Measurements from ENCODE around the gene GK. TPM values are rescaled to one million over a fixed set of nuclear protein-coding genes. Genes with fewer than 3 reads are reported as not detected.
A peak's percentile ranks its signal among the peaks of the same experiment; 100 is the strongest.
"Not testable (repeated sequence)": the region's sequence is repeated elsewhere in the genome, so short reads cannot be mapped to it uniquely, and the experiment has no call there.

Gene GK
- 8.1 TPM for polyA plus RNA-seq

DNA sequence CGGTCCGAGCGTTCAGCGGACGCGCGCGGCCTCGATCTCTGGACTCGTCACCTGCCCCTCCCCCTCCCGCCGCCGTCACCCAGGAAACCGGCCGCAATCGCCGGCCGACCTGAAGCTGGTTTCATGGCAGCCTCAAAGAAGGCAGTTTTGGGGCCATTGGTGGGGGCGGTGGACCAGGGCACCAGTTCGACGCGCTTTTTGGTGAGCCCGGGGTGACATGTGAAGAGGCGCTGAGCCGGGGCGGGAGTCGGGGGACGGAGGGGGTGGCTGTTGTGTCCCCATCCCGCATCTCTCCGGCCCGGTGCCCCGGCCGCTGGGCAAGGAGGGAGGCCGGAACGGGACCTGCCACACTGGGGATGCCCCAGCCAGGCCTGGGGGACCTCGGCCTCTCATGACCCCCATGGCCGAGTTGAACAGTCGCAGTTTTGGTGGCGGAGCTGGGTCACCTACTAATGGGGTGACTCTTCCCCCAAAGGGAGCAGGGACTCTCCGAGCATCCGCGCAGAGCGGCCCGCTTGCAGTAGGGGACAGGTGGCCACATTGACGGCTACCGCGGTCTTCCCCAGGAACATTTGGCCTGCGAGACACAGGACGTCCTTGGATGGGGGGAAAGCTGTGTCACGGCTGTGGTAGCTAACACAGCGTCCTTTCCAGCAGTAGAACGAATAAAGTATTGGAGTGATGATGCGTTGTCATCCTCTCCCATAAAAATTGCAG is at the start of gene GK:
Gene GK (plus strand): TSS at position 9 of the 717 bp plus-strand sequence. CDS start 115 bp downstream, at position 124.
- Mint-ChIP-seq H3K9me3 (peaks cover 0 to 2% (median 0%) of the 10 kb centered on the region in 3 donors), H3K4me3 (peak within 1 kb of the TSS; percentile 92 to 97 (median 96)), H3K27ac (peak within 1 kb of the TSS; percentile 85 to 98 (median 97)), H3K27me3 (no peaks in the 10 kb centered on the region), H3K4me1 (peaks cover 14 to 26% (median 20%) of the 10 kb centered on the region in 3 donors), H3K36me3 (no peaks in the 10 kb centered on the region)

DNA sequence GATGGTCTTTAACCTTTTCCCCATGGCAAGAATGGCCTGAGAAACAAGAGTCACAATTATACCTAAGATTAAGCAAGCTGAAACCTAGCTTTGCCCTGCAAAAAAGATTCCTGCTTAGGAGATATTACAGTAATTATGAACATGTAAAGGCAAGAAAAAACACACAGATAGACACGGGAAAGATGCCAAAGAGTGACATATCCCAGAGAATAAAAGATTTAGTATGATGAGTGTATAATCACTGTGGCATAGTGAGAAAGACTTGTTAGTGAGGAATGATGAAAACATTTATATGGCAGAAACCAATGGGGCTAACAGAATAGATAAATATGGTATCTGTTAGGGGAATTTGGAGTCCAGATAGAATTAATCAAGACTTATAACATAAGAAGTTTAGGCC is 46.1 kb upstream of the GK start:
- H3K36me3 Mint-ChIP-seq: peaks cover 2% of the 10 kb centered on the region
- no peaks in the 10 kb centered on the region for H3K4me1 Mint-ChIP-seq
- no peaks in the 10 kb centered on the region for H3K9me3 Mint-ChIP-seq
- H3K27ac Mint-ChIP-seq: no peak overlapping the region
- H3K4me3 Mint-ChIP-seq: no peak overlapping the region
- peaks cover 5% of the 10 kb centered on the region for H3K27me3 Mint-ChIP-seq

DNA sequence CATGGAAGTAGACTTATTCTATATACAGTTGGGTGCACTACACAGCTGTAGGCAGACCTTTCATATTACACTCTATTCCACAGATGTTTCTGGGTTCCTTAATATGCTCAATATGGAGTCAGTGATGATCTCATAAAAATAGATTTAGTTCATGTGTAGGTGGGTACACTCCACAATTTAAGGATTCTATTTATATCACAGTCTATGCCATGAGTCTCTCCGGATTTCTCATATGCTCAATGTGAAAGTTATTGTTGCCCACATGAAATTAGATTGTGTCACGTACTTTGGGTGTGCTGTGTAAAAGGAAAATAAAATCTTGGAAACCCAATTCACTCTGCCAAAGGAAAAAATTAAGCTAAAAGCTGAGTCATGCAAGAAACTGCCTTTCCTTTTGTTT is 43.2 kb upstream of the GK start:
- Mint-ChIP-seq H3K27me3 (peaks cover 5% of the 10 kb centered on the region), H3K4me1 (no peaks in the 10 kb centered on the region), H3K9me3 (no peaks in the 10 kb centered on the region), H3K27ac (no peak overlapping the region), H3K4me3 (no peak overlapping the region), H3K36me3 (peaks cover 2% of the 10 kb centered on the region)

DNA sequence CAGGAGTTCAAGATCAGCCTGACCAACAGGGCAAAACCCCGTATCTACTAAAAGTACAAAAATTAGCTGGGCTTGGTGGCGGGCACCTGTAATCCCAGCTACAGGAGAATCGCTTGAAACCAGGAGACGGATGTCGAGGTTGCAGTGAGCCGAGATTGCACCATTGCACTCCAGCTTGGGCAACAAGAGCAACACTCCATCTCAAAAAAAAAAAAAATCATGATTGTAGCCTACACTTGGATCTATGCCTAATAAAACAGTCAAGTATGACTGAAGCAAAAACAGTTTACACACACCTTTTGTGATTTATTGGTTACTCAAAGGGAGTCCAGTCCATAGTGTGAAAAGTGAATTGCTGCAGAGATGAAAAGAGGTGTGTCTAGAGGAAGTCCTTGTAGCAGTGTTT is 41.0 kb upstream of the GK start:
- H3K27me3 Mint-ChIP-seq: no peaks in the 10 kb centered on the region
- no peak overlapping the region for H3K27ac Mint-ChIP-seq
- no peak overlapping the region for H3K4me3 Mint-ChIP-seq
- no peaks in the 10 kb centered on the region for H3K4me1 Mint-ChIP-seq
- H3K36me3 Mint-ChIP-seq: no peaks in the 10 kb centered on the region
- H3K9me3 Mint-ChIP-seq: peaks cover 4 to 10% (median 4%) of the 10 kb centered on the region in 3 donors

DNA sequence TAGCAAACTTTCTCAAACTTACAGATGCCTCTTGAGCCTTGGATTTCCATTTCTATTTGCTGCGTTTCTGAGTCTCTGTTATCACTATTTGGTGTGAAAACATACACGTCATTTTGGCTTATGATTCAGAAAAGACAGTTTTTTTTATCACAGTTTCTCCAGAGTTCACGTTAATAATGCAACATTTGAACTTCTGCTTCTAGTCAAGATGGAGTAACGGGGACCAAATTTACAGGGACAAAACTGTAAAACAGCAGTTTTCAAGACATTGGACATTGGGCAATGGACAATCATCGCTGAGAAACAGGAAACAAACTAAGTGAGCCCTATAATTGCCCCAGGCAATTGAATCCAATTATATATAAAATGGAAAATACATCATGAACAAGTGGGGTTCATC is 39.5 kb upstream of the GK start:
- no peaks in the 10 kb centered on the region for H3K4me1 Mint-ChIP-seq
- H3K4me3 Mint-ChIP-seq: no peak overlapping the region
- H3K27ac Mint-ChIP-seq: no peak overlapping the region
- no peaks in the 10 kb centered on the region for H3K27me3 Mint-ChIP-seq
- H3K36me3 Mint-ChIP-seq: no peaks in the 10 kb centered on the region
- peaks cover 4 to 10% (median 4%) of the 10 kb centered on the region in 3 donors for H3K9me3 Mint-ChIP-seq

DNA sequence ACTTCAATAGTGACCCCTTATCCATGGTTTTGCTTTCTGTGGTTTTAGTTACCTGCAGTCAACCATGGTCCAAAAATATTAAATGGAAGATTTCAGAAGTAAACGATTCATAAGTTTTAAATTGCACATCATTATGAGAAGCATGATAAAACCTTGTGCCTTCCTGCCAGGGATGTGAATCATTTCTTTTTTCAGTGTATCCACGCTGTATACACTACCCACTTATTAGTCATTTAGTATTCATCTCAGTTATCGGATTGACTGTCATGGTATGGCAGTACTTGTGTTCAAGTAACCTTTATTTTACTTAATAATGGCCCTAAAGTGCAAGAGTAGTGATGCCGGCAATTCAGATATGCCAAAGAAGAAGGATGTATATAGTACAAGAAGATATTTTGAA is 38.0 kb upstream of the GK start:
- H3K4me3 Mint-ChIP-seq: no peak overlapping the region
- H3K27ac Mint-ChIP-seq: no peak overlapping the region
- peaks cover 4 to 10% (median 4%) of the 10 kb centered on the region in 3 donors for H3K9me3 Mint-ChIP-seq

DNA sequence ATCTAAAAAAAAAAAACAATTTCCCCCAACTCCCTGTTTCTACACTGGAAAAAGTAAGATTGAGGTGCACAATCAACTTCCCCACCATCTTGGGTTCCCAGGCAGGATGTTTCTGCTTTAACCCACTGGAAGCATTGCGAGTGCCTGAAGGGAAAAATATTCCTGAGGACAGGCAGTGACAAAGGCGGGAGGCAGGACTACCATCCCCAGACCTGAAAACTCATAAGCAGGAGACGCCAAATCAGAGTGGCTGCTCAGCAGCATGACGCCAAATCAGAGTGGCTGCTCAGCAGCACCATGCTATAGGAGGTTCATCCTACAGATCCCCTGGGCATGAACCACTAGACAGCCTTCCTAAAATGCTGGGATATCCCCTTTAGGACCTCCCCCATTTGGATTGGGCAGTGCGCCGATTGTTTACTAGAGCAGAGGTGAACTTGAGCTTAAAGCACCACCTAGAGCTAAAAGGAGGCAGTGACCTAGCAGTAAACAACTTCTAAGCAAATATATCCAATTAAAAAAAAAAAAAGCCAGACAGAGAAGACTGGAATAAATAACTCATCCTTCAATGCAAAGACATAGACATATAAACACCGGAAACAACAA is 35.0 kb upstream of the GK start:
- no peak overlapping the region for H3K4me3 Mint-ChIP-seq

More for the DNA sequence above, 38.0 kb upstream of the GK start:
- H3K4me1 Mint-ChIP-seq: no peaks in the 10 kb centered on the region
- no peaks in the 10 kb centered on the region for H3K36me3 Mint-ChIP-seq
- no peaks in the 10 kb centered on the region for H3K27me3 Mint-ChIP-seq

DNA sequence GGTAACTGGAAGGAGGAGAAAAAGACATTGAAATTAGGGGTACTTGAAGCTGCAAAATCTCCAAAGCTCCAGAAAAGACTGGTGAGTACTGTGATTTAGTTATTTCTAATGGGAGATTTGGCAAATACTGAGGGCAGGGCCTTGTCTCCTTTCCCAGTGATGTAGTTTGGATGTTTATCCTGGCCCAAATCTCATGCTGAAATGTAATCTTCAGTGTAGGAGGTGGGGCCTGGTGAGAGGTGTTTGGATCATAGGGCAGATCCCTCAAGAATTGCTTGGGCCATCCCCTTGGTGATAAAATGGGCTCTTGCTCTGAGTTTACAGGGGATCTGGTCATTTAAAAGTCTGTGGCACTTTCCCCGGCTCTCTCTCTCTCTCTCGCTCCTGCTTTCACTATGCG is 33.1 kb upstream of the GK start:
- no peak overlapping the region for H3K4me3 Mint-ChIP-seq
- H3K4me1 Mint-ChIP-seq: no peaks in the 10 kb centered on the region
- no peak overlapping the region for H3K27ac Mint-ChIP-seq
- peaks cover 12 to 30% (median 17%) of the 10 kb centered on the region in 3 donors for H3K9me3 Mint-ChIP-seq
- peaks cover 2% of the 10 kb centered on the region for H3K36me3 Mint-ChIP-seq
- peaks cover 3% of the 10 kb centered on the region for H3K27me3 Mint-ChIP-seq

More for the DNA sequence above, 35.0 kb upstream of the GK start:
- no peak overlapping the region for H3K27ac Mint-ChIP-seq
- peaks cover 3% of the 10 kb centered on the region for H3K27me3 Mint-ChIP-seq
- no peaks in the 10 kb centered on the region for H3K4me1 Mint-ChIP-seq
- peaks cover 12 to 26% (median 17%) of the 10 kb centered on the region in 3 donors for H3K9me3 Mint-ChIP-seq
- peaks cover 2% of the 10 kb centered on the region for H3K36me3 Mint-ChIP-seq

DNA sequence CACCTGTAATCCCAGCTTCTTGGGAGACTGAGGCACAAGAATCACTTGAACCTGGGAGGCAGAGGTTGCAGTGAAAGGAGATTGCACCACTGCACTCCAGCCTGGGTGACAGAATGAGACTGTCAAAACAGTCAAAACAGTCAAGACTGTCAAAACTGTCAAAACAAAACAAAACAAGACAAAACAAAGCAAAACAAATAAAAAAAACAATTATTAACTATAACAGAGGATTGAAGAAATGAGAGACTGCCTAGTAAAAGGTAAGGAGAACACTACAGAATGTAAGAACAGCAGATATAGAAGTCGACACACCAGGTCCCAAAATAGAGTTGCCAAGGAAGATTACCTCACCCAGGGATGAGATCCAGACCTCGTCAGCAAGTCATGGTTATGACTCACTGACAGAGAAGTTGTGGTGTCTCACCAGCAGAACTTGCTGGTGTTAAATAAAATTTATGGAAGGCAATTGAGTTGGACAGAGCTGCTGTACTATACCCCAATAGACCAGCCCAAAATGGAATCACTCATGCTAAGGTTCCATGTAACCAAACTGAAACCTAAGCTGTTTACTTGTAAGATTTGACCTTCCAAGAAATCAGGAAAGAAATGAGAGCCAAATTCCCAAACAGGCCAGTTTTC is 32.1 kb upstream of the GK start:
- Mint-ChIP-seq H3K27ac (no peak overlapping the region), H3K36me3 (peaks cover 2% of the 10 kb centered on the region), H3K9me3 (peaks cover 12 to 27% (median 17%) of the 10 kb centered on the region in 3 donors), H3K4me1 (no peaks in the 10 kb centered on the region), H3K27me3 (peaks cover 3% of the 10 kb centered on the region), H3K4me3 (no peak overlapping the region)

DNA sequence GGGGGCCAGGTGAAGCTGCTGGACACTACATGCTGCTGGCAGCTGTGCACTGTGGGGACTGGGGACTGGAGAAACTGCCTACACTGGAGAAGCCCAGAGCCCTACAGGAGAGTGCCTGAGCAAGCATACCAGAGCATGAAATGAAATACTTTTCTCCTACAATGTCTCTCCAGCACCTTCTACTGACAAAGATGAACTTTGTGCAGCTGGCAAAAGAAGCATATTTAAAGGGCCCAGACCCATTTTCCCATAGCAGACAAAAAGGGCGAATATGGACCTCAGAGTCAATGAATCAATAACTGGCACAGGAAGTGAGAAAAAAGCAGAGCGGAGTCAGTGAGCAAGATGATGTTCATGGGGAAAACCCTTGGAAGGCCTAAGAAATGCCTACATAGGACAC is 30.9 kb upstream of the GK start:
- Mint-ChIP-seq H3K36me3 (peaks cover 2% of the 10 kb centered on the region), H3K4me3 (no peak overlapping the region), H3K9me3 (peaks cover 8 to 19% (median 13%) of the 10 kb centered on the region in 3 donors), H3K4me1 (no peaks in the 10 kb centered on the region), H3K27me3 (peaks cover 3% of the 10 kb centered on the region), H3K27ac (no peak overlapping the region)

DNA sequence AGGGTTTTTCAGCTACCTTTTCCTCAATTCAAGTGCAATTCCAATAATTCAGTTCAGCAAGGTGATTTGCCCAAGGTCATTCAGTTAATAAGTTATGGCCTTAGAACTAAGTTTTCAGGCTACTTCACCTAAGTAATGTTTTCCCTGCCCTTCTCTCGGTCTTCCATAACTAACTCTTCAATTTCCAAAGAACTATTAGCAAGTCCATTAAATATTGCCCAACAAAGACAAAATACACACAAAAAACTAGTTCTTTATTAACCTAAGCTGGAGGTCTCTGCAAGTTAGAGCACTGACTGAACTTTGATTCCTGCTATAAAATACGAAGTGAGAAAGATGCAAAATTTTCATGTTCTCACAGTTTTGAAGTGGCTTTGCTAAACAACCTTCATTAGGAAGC is 26.8 kb upstream of the GK start:
- Mint-ChIP-seq H3K4me1 (no peaks in the 10 kb centered on the region), H3K4me3 (no peak overlapping the region), H3K9me3 (peaks cover 3 to 16% (median 9%) of the 10 kb centered on the region in 3 donors), H3K36me3 (no peaks in the 10 kb centered on the region), H3K27ac (no peak overlapping the region), H3K27me3 (peaks cover 3% of the 10 kb centered on the region)

DNA sequence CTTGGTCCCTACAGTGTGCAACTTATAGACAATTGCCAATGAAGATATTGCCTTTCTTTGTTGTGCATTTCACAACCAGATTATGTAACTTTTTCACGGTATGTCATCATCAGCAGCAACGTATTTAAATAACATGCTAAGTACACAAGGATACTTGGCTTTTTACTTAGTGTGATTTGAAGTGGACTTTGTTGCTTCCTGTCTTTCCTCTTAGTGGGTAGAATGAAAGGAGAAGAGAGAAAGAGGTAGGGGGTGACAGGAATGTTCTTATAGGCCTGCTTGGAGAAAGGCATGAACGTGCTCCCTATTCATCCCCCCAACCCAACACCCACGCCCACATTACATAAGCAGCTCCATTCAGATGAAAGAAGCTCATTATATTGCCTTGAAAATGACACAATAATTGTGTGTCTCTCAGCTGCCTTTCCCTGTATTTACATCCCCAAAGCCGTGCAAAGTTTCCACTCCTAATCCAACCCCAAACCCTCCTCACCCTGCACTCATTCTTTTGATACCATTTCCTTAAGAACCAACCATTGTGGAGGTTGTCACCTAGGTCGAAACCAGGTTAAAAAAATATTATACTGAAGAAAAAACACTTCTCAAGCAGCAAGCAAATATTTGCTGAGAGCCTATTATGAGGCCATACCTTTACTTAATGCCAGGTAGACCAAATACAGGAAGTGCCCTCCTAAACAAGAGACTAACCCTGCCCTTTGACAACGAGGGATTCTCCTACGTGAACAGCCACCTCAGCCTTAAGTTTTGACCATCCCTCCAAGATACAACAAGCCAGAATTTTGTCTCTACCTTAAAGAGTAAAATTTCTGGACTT is 25.2 kb upstream of the GK start:
- peaks cover 0 to 4% (median 0%) of the 10 kb centered on the region in 3 donors for H3K9me3 Mint-ChIP-seq
- H3K4me1 Mint-ChIP-seq: no peaks in the 10 kb centered on the region
- no peak overlapping the region for H3K4me3 Mint-ChIP-seq
- peak overlapping the region in 1 of 3 donors; percentile 57 for H3K27ac Mint-ChIP-seq
- no peaks in the 10 kb centered on the region for H3K36me3 Mint-ChIP-seq
- no peaks in the 10 kb centered on the region for H3K27me3 Mint-ChIP-seq

DNA sequence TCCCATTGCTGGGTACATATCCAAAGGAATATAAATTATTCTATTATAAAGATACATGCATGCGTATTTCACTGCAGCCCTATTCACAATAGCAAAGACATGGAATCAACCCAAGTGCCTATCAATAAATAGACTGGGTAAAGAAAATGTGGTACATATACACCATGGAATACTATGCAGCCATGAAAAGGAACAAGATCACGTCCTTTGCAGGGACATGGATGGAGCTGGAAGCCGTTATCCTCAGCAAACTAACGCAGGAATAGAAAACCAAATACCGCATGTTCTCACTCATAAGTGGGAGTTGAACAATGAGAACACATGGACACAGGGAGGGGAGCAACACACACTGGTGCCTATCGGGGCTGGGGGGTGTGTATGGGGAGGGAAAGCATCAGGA is 19.2 kb upstream of the GK start:
- H3K9me3 Mint-ChIP-seq, H3K4me1 Mint-ChIP-seq, H3K36me3 Mint-ChIP-seq, H3K4me3 Mint-ChIP-seq, H3K27ac Mint-ChIP-seq, H3K27me3 Mint-ChIP-seq: not testable (repeated sequence)

DNA sequence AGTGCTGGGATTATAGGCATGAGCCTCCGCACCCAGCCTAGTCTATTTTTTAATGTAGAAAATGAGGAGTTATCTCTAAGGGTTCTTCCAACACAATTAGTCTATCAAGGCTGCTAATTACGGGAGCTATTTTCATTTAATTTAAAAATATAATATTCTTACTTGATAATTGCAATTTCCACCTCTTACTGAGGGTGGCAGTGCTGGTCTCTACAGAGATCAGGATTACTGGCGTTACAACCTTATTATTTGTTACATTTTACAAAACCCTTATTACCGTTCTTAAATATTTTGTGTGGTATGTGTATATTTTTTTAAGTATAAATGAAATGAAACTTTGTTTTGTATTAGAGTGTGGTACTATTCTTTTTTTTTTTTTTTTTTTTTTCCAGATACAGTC is 17.6 kb upstream of the GK start:
- peaks cover 0 to 8% (median 2%) of the 10 kb centered on the region in 3 donors for H3K4me1 Mint-ChIP-seq
- H3K27me3 Mint-ChIP-seq: no peaks in the 10 kb centered on the region
- H3K9me3 Mint-ChIP-seq: no peaks in the 10 kb centered on the region
- no peak overlapping the region for H3K27ac Mint-ChIP-seq
- no peaks in the 10 kb centered on the region for H3K36me3 Mint-ChIP-seq
- peak overlapping the region in 1 of 4 donors; percentile 33 for H3K4me3 Mint-ChIP-seq

Measured in IgD-negative memory B cell (primary cell).